Measurements from ENCODE around the gene KIRREL3.
"Not testable (repeated sequence)": the region's sequence is repeated elsewhere in the genome, so short reads cannot be mapped to it uniquely, and the experiment has no call there.

KIRREL3 gene

GRCh38 chr11:126411971-126412381 lies 588.6 kb downstream of the KIRREL3 start:
- no peak for DNase-seq

GRCh38 chr11:126410649-126411048 lies 589.9 kb downstream of the KIRREL3 start:
- no peak for DNase-seq

GRCh38 chr11:126409620-126409985 lies 591.0 kb downstream of the KIRREL3 start:
- DNase-seq: no peak

- no peak for DNase-seq
These were observed 591.5 kb downstream of the KIRREL3 start for GRCh38 chr11:126408901-126409619.

- DNase-seq: no peak
These were observed 592.1 kb downstream of the KIRREL3 start for GRCh38 chr11:126408496-126408895.

- no peak for DNase-seq
These were observed 592.8 kb downstream of the KIRREL3 start for GRCh38 chr11:126407682-126408288.

GRCh38 chr11:126407101-126407521 lies 593.5 kb downstream of the KIRREL3 start:
- no peak for DNase-seq

GRCh38 chr11:126406368-126406767 lies 594.2 kb downstream of the KIRREL3 start:
- DNase-seq: no peak

- no peak for DNase-seq
These were observed 594.7 kb downstream of the KIRREL3 start for GRCh38 chr11:126405906-126406305.

GRCh38 chr11:126405374-126405773 lies 595.2 kb downstream of the KIRREL3 start:
- DNase-seq: no peak

- no peak for DNase-seq
These were observed 596.2 kb downstream of the KIRREL3 start for GRCh38 chr11:126404367-126404766.

- no peak for DNase-seq
These were observed 596.9 kb downstream of the KIRREL3 start for GRCh38 chr11:126403658-126404057.

GRCh38 chr11:126403022-126403581 lies 597.5 kb downstream of the KIRREL3 start:
- no peak for DNase-seq

- no peak for DNase-seq
These were observed 600.1 kb downstream of the KIRREL3 start for GRCh38 chr11:126400479-126400878.

GRCh38 chr11:126400019-126400418 lies 600.6 kb downstream of the KIRREL3 start:
- DNase-seq: no peak

- no peak for DNase-seq
These were observed 601.8 kb downstream of the KIRREL3 start for GRCh38 chr11:126398721-126399120.

- no peak for DNase-seq
These were observed 602.3 kb downstream of the KIRREL3 start for GRCh38 chr11:126398296-126398695.

GRCh38 chr11:126396965-126397364 lies 603.6 kb downstream of the KIRREL3 start:
- no peak for DNase-seq

GRCh38 chr11:126396266-126396665 lies 604.3 kb downstream of the KIRREL3 start:
- not testable (repeated sequence) for DNase-seq

GRCh38 chr11:126395784-126396183 lies 604.8 kb downstream of the KIRREL3 start:
- DNase-seq: not testable (repeated sequence)

- DNase-seq: not testable (repeated sequence)
These were observed 605.9 kb downstream of the KIRREL3 start for GRCh38 chr11:126394634-126395072.

- DNase-seq: no peak
These were observed 606.5 kb downstream of the KIRREL3 start for GRCh38 chr11:126394036-126394435.

GRCh38 chr11:126393143-126393542 lies 607.4 kb downstream of the KIRREL3 start:
- DNase-seq: no peak

GRCh38 chr11:126392633-126393013 lies 607.9 kb downstream of the KIRREL3 start:
- no peak for DNase-seq
